ENCODE results near the gene SDK1.

The SDK1 gene

DNA sequence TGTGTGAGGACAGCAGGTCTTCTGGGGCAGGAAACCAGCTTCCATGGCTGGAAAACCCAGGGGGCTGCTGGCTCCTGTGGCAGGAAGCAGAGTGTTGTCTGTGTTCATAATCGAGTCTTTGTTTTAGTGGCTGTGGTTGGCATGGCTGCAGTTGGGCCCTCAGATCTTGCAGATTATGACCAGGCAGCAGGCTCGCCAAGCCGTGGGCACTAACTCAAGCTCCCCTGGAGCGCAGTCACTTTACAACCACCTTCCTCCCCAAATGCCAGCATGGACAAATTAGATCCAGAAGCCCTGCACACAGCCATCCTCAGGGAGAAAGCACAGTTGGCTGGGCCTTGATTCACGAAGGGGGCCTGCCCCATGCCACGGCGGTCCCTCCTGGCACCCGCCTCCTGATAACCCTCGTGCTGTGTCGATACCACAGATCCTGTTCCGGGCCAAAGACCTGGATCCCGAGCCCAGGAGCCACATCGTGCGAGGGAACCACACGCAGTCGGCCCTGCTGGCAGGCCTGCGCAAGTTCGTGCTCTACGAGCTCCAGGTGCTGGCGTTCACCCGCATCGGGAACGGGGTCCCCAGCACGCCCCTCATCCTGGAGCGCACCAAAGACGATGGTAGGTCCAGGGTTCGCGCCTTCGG, 828.5 kb downstream of the SDK1 start:
- no peak for DNase-seq

DNA sequence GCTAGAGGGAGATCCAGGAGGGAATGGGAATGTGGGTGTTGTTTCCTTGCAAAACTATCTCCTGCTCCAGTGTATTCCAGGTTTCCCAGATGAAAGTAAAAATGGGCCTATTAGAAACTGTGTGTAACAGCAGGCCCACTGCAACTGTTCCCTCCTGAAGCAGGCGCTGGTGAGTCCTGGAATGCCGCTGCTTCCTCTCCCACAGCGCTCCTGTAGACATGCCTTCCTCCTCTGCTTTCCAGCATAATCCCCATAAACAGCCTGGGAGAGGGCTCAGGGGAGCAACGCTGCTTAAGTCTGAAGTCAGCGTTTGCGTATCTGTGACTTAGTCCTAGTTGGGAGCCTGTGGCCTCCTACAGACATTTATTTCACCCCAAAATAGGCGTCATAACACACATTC, 830.0 kb downstream of the SDK1 start:
- DNase-seq = no peak

DNA sequence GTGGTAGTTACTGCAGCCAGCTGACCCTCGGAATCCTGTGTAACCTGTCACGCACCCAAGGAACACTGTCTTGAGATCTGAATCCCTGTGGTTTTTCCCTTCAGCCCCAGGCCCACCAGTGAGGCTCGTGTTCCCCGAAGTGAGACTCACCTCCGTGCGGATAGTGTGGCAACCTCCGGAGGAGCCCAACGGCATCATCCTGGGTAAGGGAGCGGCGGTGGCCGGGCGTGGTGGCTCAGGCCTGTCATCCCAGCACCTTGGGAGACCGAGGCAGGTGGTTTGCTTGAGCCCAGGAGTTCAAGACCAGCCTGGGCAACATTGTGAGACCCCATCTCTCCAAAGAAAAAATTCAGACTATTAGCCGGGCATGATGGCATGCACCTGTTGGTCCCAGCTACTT, 831.2 kb downstream of the SDK1 start:
- DNase-seq = no peak

DNA sequence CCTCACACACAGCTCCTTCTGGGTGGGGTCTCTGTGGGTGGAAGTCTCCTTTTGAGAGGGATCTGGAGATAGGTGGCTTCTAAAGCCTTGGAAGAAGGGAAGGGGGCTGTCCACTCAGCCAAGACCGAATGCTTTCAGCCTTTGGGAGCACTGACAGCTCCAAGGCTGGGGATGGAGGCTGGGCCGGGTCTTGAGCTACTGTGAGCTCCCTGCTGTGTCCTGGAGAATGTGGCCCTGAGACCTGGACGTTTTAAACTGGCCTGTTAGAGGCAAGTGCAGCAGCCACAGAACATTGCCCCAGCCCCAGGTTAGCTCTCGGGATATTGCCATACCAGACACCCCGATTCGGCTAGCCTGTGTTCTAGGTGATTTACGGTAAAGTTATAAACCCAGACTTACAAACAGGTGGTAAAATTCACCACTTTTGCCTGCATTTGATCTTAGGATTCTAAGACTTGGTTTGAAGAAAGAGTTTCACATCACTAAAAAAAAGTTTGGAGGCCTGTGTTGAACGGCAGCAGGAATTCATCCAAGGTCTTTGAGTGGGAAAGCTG, 832.5 kb downstream of the SDK1 start:
- no peak for DNase-seq

DNA sequence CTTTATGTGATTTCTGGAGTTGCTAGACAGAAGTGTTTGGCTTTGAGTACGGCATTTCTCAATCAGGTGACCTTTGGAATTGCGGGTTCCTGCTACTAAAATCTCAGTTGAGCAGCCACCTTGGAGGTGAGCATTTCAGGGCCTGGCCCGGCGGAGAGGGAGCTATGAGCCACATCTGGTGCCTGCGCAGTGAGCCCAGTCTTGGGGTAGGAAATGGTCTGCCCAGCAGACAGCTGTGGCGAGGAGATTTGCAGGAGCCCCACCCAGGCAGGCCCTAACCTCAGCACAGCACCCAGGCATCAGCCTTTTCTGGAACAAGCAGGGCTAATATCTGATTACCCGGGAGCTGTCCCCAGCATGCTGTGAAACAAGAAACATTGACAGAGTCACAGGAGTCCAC, 833.2 kb downstream of the SDK1 start:
- DNase-seq = no peak

DNA sequence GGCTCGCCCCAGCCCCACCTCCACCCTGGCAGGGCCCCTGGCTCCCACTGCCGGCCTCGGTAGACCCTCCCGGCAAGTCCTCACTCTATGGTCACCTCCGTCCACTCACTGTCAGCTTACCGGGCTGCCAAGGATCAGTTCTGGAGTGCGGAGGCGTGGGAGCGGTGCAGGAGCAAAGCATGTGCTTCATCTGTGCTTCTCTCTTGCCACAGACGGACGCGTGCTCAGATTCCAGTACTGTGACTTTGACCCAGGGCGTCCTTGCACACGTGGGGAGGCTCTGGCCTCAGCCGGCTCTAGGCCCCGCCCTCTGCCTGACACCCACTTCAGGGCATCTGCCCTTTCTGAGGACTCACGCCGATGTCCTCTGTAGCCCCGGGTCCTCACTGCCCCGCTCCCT, 833.6 kb downstream of the SDK1 start:
- DNase-seq = no peak

DNA sequence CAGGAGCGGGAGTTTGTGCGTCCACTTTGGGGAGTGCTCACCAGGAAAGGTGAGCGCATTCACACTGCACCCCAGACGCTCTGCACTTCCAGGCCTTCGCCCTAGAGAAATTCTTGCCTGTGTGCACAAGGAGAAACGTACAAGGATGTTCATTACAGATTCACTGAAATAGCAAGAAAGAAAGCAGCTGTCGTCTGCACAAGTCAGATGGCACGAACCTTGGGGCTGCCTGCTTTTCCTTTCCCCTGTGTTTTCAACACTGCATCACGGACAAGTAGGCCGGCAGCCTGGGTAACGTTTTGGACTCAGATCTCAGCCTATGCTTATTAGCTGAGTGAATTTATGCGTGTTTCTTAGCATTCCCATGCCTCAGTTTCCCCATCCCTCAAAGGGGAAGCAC, 834.2 kb downstream of the SDK1 start:
- no peak for DNase-seq

DNA sequence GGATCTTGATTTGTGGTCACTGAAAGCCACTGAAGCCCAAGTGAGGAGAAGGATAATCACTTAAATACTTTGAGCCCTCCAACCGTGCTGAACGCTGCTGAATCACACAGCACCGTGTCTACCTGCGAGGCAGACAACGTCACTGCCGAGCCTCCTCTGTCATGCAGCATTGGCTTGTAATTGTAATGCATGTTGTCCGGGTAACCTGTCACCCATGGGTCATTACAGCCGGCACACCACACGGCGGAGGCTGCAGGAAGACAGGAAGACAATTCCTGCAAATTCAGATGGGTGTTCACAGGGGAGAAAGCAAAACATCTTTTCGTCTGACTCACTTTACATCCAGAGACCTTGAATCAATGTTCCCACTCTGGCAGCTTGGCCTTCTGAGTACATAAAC, 835.0 kb downstream of the SDK1 start:
- DNase-seq = no peak

DNA sequence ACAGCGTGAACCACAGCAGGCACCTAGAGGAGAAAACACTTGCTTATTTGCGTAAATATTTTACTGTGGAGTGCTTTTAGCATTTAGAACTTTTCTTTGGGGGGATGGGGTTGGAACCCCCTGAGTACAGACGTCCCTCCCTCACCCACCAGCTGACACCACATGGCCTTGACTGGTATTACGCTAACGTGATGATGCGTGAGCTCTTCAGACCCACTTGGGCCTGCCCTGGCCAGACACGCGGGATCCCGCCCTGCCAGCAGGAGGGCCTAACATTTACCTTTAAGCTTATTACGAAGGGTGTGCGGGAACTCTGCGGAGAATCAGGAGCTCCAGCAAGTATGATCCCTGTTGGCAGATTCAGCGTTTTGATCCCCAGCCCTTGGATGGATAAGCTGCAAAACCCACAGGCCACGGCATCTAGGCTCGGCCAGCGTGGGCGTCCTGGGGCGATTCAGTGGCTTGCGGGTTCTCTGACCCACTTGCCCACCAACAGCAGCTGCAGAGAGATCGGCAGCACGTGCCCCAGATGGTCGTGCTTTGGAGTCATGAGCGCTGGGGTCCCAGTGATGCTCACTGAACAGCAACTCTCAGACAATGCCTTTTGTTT, 835.6 kb downstream of the SDK1 start:
- DNase-seq = no peak

DNA sequence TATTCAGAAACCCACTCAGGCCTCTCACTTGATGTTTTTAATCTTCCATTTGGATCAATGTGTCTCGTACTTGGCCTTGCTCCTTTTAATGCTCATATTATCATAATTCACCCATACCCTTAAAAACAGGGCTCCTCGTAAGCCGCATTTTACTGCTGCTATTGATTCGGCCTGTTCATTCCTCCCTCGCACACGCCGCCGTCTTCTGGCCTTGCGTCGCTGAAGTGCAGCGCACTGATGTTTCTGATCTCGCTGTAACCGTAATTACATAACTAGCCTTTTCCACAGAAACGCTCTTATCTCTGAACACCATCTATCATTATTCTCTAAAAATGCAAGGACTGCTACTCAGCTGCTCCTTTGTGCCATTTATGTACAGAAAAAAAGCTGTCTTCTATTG, 836.5 kb downstream of the SDK1 start:
- DNase-seq = no peak

DNA sequence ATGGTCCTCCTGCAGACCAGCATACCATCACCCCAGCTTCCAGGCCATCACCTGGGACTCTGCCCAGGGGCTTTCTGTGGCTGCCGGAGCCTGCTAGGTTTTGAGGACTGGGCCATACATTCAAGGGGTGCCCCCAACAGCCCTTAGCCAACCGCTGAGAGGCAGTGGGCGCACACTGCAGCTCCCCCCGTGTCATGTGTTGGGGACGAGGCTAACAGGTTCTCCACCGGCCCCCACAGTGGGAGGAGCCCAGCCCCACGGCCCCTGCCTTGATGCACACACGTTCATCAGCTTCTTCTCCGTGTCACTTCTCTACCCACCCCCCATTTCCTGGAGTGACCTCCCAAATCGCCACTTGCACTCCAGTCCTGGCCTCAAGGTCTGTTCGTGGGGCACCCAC, 837.8 kb downstream of the SDK1 start:
- no peak for DNase-seq

DNA sequence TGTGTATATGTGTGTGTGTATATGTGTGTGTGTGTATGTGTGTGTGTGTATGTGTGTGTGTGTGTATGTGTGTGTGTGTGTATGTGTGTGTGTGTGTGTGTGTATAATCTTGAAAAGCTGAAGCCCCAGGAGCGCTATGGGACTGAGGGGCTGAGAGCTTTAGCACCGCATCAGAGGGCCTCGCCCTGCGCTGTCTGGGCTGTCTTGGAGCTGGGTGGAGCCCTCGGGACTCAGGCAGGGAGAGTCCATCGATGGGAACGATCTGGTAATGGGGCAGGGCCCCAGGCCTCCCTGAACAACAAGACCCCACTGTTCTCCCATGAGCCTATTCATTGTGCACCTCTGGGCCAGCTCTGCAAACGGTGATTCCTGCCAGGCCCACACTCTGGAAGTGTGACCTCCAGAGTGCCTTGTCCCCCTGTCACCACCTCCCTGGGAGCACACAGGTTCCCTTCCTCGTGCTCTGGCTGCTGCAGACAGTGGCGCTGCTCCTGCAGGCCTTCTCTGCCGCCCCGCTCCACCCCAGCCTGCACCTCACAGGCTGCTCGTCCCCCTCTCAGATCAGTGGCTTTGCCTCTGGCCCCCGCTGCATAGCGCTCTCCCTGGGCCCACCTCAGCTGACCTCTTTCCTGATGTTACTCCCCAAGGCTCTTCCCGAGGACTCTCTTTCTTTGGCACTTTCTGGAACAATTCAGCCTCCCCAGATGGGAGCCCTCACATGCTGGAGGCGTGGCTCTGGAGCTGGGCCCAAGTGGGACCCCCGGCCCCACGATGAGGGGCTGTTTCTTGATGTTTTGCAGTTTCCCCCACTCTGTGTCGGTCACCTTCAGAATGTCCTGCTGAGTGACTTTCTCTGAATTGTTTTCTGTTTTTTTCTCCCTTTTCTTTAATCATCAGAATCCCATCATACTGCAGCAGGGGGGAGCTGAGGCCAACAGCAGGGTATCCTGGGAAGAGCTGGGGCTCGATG, 838.9 kb downstream of the SDK1 start:
- DNase-seq = no peak

DNA sequence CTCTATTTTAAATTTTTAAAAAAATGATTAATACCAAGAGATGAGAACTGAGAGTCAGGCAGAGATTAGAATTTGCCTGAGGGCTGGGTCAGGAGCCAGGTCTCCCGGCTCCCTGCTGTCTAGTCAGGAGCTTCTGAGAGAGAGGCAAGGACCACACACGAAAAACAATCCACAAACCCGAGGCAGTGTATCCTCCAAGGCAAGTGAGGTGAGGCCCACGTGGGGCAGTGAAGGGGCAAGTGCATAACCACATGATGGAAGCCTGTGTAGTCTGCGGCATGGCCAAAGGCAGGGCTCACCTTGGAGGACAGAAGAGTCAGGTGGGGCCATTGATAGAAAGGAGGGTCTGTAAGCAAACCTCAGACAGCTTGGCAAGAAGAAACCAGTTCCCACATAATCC, 839.9 kb downstream of the SDK1 start:
- DNase-seq = no peak

DNA sequence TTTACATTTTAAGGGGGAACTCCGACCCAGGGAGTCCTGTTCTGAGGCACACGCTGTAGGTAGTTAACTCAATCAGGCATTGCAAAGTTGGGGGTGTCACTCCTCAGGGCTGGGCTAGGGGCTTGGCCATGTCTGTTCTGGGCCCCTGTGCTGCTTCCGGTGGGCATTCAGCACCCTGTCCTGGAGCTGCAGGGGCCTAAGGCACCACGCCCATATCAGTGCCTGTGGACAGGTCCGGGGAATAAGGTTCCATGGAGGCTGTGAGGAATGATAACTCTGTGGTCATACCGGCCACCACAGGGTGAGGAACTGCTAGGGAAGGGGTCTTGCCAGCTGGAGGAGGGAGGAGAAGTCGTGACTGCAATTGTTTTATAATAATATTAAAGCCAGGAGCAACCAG, 842.0 kb downstream of the SDK1 start:
- no peak for DNase-seq

DNA sequence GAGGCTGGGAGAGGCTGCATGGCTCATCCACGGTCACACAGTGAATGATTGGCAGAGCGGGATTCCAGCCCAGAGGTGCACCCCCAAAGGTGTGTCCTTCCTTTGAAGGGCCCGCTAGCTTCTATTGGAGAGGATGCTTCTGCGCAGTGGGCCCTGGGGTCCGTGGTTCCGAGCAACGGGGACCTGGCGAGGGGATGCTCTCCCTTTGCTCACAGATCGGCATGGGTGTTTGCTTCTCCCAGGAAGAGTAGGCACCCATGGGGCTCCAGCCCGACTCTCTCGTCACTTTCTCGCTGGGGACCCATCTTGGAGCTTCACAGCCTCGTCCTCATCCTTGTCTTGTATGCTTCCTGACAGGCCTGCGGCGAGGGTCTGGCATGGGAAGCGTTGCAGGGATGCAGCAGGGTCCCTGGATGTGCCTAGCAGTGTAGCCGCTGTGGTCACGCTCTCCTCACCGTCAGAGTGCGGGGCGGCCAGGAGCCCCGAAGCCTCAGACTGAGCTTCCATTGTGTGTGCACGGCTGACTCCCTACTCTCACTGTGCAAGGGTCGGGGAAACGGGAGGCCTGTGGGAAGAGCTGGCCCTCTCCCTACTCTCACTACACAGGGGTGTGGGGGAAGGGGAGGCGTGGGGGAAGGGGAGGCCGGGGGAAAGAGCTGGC, 842.6 kb downstream of the SDK1 start:
- DNase-seq = no peak

DNA sequence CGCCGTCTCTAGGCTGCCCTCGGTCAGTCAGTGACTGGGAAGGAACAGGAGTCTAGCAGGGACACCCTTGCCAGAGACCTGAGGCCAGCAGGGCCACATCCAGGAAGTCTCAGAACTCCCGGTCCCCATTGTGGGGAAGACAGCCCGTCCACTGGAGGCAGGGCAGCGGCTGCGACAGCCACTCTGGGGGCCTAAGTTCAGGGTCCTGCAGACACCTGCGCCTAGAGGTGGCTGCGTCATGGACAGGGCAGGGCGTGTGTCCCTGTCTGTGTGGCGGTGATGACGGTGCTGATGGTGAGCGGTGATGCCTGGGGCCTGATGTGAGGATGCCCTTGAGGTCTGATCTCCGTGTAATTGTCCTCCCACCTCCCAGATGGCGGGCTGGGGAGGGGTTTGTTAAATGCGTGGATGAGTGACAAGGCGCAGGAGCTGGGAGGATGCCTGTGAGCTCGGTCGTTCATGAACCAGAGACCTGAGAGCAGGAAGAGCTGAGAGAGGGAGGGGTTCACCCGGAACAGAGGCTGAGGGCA, 843.2 kb downstream of the SDK1 start:
- DNase-seq = no peak

DNA sequence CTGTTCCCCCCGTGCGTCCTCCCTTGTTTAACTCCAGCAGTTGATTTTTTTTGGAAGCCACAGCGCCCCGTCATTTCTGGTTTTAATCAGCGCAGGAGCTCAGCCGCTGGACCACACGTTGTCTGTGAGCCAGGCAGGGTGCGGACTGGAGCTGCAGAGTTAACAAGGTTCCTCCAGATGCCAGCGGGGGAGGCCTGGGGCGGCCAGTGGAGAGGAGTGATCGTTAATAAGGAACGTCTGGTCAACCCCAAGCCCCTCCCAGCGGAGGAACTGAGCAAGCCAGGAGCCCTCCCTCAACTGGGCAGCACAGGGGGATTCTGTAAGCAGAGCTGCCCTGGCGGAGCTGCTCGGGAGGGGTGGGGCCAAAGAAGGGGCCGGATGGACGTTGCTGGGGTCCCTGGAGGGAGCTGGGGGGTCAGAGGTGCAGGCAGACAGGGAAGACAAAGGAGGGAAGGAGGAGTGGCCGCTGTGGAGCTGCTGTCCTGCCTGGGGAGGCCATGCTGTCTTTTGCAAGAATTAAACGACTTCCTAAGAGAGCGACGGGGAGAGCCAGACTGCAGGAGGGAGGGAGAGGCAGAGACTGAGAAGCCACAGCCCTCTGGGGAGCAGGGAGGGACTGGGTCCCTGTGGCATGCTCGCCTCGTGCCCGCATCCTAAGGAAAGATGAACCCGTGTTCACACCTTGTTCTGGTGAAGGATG, 843.9 kb downstream of the SDK1 start:
- DNase-seq = no peak

DNA sequence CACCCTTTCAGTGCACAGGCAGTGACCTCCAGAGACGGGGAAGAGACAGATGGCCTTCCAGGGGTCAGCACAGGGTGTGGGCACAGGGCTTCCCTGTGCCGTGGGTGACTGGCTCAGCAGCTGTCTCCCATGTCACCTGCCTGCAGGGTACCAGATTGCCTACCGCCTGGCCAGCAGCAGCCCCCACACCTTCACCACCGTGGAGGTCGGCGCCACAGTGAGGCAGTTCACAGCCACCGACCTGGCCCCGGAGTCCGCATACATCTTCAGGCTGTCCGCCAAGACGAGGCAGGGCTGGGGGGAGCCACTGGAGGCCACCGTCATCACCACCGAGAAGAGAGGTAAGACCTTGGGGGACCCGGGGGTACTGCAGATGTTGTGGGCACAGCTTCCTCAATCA, 844.5 kb downstream of the SDK1 start:
- DNase-seq = no peak

DNA sequence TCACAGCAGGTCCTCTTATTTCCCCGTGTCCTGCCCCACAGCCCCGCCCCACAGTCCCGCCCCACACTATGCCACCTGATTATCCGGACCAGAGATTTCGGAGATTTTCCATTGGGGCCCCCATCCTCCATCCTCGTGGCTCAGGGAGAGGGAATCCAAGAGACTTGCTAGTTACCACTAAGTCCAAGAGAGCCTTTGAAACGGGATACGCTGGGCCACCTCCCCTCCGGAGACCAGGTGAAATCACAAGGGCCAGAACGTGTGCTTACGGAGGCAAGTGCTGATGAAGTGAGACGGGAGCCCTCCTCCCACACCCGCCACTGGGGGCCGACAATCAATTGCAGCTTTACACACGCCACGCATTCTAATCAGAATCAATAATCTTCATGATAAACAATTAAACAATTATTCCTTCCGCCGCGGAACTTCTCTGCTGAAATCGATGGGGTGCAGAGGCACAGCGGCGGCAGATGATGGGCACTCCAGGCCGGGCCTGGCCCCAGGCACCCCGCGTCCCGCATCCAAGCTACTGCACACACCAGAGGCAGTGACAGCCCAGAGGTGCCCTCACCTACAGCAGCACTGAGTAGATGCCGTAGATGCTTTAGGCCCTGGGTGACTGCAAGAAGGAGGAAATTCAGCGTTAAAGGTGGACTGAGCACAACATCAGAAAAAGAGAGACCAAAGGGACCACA, 847.0 kb downstream of the SDK1 start:
- DNase-seq = no peak

DNA sequence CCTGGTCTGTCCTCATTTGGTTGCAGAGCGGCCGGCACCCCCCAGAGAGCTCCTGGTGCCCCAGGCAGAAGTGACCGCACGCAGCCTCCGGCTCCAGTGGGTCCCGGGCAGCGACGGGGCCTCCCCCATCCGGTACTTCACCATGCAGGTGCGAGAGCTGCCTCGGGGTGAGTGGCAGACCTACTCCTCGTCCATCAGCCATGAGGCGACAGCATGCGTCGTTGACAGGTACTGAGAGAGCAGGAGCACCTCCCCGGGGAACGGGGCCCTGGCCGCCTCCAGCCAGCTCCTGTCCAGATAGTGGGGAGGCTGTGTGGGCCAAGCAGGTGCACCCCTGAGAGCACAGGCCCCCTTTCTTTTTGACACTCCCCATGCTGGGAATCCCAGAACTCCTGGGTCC, 848.2 kb downstream of the SDK1 start:
- DNase-seq = no peak

DNA sequence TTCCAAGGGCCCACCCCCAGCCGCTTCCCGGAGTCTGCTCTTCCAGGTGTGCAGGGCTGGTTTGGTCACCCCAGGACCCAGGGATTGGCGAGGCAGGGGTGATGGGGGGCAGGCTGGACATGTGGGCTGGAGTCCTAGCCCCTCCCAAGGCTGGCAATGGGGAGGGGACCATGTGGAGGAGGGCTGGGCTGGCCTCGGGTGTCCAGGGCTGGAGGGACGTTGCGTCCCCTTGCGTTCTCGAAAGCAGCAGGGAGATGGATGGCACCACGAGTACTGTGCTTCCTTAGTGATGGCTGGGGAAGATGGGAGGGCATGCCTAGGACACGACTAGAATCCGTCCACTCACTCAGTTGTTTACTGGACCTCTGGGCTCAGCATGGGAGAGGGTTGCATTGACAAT, 848.6 kb downstream of the SDK1 start:
- no peak for DNase-seq

DNA sequence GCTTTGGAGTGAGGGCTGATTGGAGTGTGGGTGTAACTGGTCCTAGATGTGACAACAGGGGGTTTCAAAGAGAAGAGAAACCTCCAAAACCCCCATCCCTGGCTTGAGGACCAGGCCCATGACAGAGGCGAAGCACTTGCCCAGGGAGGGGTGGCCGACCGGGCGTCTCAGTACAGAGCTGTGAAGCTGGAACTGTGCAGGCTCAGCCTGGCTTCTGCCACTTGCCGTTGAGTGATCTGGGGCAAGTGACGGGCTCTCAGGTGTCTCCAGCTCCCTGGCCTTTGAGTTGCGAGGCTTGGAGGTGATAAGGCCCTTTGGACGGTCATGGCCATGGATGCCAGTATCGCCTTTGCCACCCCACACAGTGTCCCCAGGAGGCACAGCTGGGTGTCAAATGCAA, 849.7 kb downstream of the SDK1 start:
- DNase-seq = no peak

All from CD4-positive, alpha-beta T cell treated with Interleukin-17A for 1 hour (primary cell).